Frontal cortex (tissue), 4 donors: ENCODE data around the gene FAM171A1. TPM values are rescaled to one million over a fixed set of nuclear protein-coding genes. Genes with fewer than 3 reads are reported as not detected.

ENCODE experiments used
- DNase-seq, 2 donors: peaks; one replicate each; pipeline ENCODE4 v3.0.0; 2012; ENCODE audit warnings: low spot score in 2 of 2
- FAIRE-seq: peaks from 2 replicates; lab custom pipeline; 2012; peaks lifted over from hg19 to GRCh38; lab: Jason Lieb, UNC
- total RNA-seq: library from RNA; depleted of rRNA; stranded (reverse); fragments of >200 nt; gene quantifications from one replicate; pipeline ENCODE4 v1.2.3, GENCODE V29; 2014
- donor health status: control.
- donor health status: control.
- donor health status: control.

Gene FAM171A1
- total RNA-seq, 1 donor from 2014 or later, result 23.6 TPM

DNA sequence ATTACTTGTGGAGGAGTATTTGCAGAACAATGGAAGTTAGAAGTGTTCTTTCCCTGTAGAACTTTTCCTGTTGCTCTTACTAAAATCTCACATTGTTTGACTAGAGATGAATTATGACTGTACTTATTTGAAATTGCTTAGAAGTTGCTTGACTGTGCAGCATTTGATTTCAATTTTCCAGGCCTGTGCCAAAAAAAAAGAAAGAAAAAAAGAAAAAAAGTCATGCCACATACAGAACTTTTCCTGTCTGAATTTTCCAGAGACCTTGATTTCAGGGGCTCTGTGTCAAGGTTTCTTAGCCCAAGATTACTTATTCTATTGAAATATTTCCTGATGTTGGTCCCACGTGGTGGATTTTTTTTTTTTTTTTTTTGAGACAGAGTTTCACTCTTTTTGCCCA is 3.5 kb upstream of the FAM171A1 start:
- FAIRE-seq, result no peak
- DNase-seq, result no peak

DNA sequence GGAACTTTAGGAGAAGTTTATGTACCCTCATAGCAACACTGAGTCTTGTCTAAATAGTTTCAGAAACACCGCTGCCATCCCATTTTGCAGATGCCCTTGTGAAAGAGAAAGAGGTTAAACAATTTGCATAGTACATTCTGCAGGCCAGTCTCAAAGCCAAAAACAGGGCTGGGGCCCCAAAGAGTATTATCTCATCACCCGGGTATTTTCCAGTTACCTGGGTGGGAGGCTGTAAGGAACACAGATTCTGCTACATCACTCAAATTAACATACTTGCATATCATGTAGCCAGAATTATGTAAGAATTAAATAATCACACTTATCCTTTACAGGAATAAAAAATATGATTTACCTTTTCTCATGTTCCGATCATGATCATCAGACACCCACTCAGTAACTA is 3.1 kb upstream of the FAM171A1 start:
- FAIRE-seq, result no peak
- DNase-seq, result no peak

DNA sequence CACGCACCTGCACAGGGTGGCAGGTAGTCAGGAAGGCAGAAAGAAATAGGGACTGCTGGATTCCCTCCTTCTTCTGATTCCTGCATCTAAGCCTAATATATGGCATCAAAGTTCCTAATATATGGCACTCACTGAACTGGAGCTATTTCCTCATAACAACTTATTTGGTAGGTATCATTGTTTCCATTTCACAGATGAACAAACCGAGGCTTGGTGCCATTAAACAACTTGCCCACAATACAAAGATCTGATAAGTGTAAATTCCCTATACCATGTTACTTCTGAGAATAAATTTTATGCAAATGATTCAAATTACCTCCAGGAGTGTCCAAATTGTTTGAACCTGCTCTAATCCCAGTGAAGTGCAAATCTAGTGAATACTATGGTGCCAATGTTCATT is 2.1 kb upstream of the FAM171A1 start:
- FAIRE-seq (no peak), DNase-seq (no peak)

DNA sequence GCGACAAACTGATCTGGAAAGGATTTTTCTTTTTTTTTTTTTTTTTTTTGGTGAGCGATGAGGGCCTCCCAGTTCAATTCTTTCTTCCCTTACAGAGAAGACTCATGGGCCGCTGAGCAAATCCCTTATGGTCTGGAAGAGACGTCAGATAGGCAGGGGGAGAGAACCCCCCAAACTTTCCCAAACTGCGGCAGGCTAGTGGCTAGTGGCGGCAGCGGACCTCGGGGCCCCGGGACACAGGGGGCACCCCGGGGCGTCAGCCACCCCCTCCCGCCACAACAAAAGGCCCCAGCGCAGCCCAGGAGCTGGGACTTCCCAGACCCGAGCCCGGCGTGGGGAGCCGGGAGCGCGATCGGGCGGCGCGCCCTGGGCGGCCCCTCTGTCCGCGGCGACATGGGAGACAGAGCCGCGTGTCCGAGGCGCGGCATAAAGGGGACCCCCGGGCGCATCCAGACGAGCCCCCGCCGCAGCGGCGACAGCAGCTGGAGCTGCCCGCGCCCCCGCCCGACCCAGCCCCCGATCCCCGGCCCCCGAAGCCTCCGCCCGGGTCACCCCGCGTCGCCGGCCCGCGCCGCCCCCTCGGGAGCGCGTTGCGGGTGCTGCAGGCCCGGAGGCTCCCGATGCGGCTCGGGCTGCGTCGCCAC is 755 bp downstream of the FAM171A1 start:
- FAIRE-seq (no peak), DNase-seq (peak in 1 of 2 donors; percentile 35)

DNA sequence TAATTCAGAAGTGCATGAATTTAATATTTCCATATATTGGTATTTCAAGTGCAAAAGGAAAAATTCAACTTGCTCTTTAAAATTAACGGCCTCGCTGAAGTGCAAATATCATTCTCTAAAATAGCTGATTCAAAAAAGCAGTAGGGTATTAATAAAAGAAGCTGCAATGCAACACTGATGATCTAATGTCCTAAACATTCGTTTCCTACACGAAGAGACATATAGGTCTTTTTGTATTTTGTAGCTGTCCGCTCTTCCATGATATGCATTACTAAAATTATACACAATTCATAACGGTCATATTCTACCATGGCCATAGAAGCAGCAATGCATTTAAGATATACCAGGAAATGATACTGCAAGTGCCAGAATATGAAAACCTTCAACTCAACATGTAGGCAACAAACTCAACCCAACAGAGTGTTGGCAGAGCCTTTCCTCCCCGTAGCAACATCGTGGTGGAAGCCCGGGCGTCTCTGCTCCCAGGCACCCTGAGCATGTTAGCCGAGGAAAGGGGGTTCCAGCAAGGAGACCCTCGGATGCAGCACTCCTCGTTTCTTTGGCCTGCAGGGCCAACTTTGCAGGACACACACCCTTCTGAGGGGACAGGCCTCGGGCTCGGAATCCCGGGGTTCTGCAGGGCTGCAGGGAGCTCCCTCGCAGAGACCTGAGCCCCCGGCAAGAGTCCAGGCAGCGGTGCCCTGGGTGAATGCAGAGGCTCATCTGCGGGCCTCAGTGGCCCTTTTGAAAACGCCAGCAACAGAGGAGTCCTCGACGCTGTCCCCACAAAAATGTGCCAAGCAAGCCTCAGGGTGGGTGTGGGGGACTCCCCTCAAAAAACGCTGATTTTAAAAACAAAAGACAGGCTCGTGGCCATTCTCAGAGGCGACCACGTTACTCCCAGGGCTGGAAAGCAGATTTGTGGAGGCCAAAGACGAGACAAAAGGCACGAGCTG is 1.6 kb downstream of the FAM171A1 start:
- no peak for DNase-seq
- FAIRE-seq, result no peak

DNA sequence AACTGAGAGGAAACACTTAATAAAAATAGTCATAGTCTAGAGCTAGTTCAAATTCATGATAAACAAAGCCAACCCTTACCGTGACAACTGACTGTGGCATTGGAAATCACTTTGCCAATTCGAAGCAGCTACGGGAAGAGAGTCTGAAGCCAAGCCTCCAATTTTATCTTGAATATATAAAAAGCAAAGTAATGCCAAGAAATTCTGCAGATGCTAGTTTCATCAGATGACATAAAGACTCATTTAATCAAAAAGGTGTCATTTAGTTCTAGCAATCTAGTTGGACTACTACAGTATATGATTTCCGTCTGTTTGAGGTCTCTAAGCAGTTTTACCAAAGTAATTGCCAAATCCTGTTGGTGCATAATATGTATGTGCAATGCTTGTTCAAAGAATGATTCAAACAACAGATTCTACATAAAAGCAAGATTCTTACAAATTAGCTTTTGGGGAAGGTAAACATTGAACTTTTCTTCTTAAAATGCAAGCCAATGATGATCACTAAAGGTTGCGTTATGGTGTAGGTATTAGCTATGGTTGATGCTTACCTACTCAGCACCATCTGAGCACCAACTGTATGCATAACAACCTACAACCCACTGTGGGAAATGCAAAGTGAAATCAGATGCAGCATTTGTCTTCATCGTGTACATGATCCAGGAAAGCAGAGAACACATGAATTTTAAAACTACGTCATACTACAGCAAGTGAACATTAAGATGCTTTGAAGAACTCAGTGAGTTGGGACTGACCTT is 2.8 kb downstream of the FAM171A1 start:
- DNase-seq (no peak), FAIRE-seq (no peak)

DNA sequence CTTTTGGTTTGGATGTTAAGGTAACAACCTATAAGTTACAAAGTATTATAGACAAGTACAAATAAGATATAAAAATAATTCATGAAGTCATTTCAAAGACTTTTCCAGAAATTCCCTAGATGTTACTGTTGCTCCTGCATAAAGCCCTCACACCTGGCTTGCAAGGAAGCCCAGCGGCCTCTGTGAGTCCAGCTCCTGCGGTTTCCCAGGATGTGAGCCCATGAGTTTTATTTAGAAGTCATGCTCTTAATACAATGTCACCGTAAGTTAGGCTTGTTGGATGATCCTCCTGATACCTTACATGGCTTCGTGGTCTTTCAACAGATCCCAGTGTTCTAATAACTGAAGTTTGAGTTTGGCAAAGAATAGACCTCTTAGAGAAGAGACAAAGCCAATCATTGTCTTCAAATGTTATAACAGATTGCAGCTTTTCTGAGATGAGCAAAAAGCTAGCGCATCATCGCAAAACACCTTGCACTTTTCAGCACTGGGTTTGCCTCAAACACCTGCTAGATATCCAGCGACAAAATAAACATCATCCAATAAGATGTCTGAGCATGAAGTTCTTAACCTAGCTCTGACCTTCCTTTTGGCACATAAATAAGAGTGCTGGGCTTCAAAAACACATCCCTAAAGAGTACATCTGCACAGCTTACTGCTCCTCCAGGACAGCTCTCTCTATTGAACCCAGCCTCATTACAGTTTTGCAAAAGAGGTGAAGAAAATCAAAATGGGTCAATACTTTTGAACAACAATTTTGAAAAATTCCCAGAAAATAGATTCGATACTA is 3.6 kb downstream of the FAM171A1 start:
- no peak for DNase-seq
- no peak for FAIRE-seq

DNA sequence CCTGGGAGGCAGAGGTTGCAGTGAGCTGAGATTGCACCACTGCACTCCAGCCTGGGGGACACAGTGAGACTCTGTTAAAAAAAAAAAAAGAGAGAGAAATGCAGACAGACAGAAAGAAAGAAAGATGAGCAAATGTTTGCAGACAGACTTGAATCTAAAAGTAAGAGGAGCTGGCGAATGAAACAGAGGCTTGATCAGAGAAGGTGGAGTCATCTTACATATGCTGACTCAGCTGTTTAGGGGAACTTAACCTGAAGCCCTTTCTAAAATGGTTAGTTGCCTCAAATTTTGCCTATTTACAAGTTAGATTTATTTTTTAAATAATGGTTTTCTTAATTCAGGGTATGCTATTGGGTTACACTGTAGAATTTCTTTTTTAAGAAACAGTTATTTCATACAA is 5.4 kb downstream of the FAM171A1 start:
- no peak for FAIRE-seq
- no peak for DNase-seq

DNA sequence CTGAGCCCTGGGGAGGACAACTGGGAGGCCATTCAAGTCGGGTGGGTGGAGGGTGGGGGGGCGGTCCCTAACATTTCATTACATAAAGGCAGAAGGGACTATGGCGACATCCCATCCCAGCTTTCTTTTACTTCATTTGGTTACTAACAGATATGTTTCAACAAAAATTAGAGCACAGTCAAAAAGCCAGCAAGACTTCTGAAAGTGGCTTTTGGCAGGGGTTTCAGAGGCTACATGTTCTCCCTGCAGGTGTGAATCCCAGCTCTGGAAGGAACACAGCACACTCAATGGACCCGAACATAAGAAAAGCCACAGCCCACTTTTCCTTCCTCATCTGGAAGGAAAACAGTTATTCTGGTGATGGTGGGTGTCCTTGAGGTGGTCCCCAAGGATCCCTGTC is 7.1 kb downstream of the FAM171A1 start:
- no peak for FAIRE-seq
- no peak for DNase-seq

DNA sequence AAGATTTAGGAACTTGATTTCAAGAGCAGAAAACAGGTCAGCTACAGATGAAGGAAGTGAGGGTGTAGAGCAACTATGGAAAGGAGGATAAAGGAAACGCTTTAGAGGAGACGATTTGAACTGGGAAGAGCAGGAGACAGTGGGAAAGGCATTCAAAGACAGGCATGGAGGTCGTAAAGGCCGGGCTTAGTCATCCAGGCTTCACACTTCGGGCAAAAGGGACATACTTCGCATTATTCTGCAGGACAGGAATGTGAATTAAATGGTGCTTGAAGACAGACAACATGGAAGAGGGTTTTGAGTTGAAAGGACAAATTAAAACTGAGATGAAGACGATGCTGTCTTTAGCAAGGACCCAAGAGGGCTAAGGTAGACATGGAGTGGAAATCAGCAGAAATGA is 8.1 kb downstream of the FAM171A1 start:
- DNase-seq (no peak), FAIRE-seq (no peak)

DNA sequence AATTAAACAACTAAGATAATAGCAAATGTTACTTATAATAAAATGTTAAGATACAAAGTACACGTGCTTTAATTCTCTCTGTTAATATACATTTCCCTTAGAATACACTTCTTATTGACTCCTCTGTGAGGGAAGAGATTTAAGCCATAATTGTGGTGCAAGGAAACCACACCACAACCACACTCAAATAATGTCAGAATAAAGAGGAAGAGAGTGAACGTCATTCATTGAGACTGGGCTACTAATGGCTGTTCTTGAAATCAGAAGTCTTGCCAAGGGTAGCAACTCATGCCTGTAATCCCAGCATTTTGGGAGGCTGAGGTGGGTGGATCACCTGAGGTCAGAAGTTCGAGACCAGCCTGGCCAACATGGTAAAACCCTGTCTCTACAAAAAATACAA is 10.0 kb downstream of the FAM171A1 start:
- no peak for FAIRE-seq
- no peak for DNase-seq

DNA sequence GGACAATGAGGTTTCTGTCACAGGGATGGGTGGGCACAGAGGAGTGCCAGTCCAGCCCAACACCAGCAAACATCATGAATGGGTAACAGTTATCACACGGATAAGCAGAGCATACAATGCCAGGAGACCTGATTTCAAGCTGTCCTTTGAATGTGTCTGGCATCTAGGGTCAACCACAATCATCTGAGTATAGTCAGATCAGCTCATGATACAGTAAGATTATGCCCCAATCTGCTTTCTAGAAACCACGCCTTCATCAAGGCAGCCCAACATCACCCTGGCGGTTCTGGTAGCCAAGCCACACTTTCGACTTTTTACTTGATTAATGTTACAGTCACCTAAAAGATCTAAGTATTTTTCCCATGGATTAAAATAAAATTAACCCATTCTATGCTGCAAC is 10.5 kb downstream of the FAM171A1 start:
- no peak for FAIRE-seq
- no peak for DNase-seq

DNA sequence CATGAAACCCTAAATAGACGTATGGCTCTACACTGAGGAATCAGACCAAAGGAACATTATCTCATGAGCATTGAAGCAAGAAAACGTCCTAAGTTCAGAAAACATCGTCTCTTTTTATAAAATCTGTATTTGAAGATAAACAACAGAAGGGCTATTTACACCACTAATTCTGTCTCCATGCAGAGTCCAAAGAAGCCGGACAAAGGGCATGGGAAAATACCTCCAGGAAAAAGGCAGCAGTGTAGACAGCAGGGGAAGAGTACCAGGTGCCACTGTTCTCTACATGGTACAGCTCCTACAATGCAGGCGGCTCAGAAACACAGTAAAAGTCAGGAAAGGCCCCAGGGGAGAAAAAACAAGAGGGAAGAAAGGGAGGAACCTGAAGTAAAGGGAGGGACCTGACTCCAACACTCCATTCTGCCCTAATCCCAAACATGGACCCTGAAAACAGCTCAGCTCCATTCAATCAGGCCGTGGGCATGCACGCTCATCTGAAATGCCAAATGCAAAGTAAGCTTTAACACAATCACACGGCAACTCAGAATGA is 17.5 kb downstream of the FAM171A1 start:
- DNase-seq (no peak), FAIRE-seq (no peak)

DNA sequence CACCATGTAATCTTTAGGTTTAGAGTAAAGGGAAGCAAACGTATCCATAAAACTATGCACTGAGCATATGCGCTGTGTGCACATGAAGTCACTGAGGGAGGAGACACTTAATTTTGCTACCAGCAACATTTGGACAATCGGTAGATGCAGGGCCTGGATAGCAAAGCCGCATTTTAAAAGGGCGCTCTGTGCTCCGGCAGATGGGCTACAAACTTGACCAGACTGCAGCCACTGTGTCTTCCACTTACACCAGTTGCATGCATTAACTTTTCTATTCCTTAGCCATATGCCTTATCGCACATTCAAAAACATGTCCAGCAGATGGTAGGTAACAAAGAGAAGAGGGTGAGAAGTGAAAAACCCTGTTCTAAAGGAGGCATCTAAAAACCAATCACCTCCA is 18.3 kb downstream of the FAM171A1 start:
- no peak for FAIRE-seq
- no peak for DNase-seq

DNA sequence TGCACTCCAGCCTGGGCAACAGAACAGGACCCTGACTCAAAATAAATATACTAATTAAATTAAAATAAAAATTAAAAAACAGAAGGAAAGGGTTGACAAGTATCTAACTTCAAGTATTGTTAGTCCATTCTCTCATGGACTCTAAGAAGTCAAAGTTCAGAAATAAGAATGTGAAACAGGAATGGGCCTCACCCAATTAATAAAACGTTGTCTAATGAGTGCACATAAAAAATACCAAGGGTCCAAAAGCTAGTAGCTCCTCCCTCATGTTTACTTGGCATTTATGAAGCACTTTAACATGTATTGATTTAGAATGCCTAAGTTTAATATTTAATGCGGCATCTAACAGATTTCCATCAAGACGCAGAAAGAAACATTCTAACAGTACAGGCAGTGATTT is 18.9 kb downstream of the FAM171A1 start:
- no peak for DNase-seq
- FAIRE-seq, result no peak

DNA sequence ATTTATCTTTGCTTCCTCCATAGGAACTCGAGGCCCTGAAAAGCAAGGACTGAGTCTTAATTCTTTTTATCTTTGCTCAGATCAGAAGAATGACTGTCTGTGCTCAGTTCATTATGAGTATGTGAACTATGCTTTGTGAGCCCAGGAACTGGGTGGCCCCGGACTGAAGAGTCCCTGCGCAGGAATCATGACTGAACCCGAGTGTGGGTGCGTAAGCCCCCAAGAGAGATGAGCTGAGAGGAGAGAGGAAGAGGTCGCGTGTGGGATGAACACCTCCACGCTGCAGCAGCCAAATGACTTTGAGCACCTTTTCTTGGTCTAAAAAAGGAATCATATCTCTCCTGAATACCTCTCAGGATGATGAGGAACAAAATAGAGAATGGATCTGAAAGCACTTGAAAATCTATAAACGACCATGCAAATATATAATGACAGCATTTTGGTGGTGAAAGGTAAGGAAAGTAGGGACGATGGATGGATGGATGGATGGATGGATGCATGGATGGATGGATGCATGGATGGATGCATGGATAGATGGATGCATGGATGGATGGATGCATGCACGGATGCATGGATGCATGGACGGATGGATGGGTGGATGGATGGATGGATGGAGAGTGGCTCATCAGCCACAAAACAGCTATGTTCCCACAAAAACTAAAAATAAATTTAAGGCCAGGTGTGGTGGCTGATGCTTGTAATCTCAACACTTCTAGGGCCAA is 19.8 kb downstream of the FAM171A1 start:
- FAIRE-seq, result no peak

DNA sequence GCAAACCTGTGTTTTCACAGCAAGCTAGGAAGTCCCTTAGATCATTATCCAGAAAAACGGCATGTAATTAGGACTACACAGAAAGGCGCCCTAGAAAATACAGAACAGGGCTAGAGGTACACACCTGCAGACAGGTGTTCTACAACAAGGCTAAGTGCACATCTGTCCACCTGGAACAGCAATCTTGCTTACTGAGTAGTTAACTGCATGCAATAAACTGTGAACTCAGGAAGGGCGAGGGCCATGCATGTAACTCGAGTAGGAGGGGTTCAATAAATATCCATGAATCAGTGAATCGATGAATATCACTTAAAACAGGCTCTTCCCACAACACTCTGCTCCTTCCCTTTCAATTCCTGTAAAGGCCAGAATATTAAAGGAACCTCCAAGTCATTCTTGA is 22.0 kb downstream of the FAM171A1 start:
- no peak for FAIRE-seq

More for the DNA sequence above, 19.8 kb downstream of the FAM171A1 start:
- DNase-seq, result no peak

DNA sequence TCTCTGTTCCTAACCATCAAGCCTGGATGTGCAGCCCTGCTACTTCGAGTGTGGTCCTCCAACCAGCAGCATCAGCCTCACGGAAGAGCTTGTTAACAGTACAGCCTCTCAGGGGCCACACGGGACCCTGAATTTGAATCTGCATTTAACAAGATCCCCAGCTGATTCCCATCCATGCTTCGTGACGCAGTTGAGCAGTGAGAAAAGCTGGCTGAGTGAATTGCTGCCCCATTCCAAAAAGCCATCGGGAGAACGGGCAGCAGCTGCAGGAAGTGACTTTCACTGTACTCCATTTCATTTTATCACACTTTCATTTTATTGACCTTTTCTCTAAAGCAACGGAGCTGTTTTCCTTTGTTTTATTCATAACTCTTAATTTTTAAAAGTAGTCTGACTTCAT is 22.5 kb downstream of the FAM171A1 start:
- FAIRE-seq (no peak), DNase-seq (no peak)

More for the DNA sequence above, 22.0 kb downstream of the FAM171A1 start:
- DNase-seq, result no peak

DNA sequence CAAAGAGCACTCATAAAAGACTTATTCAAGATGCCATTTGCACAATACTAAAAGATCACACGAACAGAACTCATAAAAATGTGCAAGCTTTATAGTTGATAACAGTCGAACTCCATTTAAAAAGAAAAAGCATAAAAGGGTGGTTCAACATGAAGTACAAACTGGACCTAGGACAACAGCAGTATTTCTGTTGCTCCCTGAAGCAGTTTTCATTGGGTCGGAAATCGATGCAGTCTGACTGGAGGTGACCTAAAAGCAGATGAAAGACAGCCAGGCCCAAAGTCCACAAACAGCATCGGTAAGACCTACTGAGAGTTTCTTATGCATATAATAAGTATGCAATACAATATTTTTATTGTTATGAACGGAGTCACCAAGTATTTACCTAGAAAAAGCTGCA is 23.9 kb downstream of the FAM171A1 start:
- no peak for DNase-seq
- no peak for FAIRE-seq
